Measurements from ENCODE around the gene DNAJC16.

DNA sequence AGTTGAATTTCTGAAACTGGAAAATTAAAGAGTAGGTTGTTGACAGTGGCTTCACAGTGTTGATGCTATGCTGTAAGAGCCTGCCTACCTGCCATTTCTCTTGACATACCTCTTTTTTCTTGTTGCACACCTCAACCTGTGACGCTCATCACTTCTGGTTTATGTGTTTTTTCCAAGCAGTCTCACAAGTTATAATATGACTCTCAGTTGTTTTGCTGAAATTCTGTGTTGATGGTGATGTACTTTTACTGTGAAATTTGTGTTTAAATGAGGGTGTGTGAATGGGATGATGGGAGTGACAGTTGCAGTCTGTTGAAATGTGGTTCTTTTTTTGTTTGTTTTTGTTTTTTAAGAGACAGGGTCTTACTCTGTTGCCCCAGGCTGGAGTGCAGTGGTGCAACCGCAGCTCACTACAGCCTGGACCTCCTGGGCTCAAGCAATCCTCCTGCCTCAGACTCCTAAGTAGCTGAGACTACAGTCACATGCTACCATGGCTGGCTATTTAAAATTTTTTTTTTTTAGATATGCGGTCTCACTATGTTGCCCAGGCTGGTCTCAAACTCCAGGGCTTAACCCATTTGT is 97.6 kb downstream of the DNAJC16 start:
- TF ChIP-seq, protein P1, sequence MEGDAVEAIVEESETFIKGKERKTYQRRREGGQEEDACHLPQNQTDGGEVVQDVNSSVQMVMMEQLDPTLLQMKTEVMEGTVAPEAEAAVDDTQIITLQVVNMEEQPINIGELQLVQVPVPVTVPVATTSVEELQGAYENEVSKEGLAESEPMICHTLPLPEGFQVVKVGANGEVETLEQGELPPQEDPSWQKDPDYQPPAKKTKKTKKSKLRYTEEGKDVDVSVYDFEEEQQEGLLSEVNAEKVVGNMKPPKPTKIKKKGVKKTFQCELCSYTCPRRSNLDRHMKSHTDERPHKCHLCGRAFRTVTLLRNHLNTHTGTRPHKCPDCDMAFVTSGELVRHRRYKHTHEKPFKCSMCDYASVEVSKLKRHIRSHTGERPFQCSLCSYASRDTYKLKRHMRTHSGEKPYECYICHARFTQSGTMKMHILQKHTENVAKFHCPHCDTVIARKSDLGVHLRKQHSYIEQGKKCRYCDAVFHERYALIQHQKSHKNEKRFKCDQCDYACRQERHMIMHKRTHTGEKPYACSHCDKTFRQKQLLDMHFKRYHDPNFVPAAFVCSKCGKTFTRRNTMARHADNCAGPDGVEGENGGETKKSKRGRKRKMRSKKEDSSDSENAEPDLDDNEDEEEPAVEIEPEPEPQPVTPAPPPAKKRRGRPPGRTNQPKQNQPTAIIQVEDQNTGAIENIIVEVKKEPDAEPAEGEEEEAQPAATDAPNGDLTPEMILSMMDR (IDR thresholded peaks at IDR 0.05; ENCODE audit: low read length): no peak
- TF ChIP-seq EZH2 (optimal IDR thresholded peaks at IDR 0.05; ENCODE audit: low read depth, low read length): no peak

Measured in MM.1S (cell line).